SK-N-MC (cell line): Measurements from ENCODE around the gene SLC7A5.

ENCODE experiments used
- EZH2 ChIP-seq: fragments of 200-600 bp; sonication (generic); IDR thresholded peaks from one replicate; pipeline ENCODE4 v1.6.1; 2017; ENCODE audit warnings: antibody characterized with exemption
- FOXP2 ChIP-seq: optimal IDR thresholded peaks from 2 replicates; pipeline ENCODE3; 2011; ENCODE audit warnings: mild to moderate bottlenecking, moderate library complexity; ENCODE audit not compliant: insufficient read depth; ENCODE audit errors: extremely low read length, control extremely low read depth
- POLR2AphosphoS5 ChIP-seq: IDR thresholded peaks from 2 replicates; pipeline ENCODE4 v1.6.1; 2012; ENCODE audit warnings: mild to moderate bottlenecking, low read depth, low read length, borderline replicate concordance

GRCh38 chr16:87878704-87879103, 9.4 kb upstream of the SLC7A5 start:
- TF ChIP-seq POLR2AphosphoS5, result no peak
- no peak for TF ChIP-seq EZH2
- TF ChIP-seq FOXP2, result no peak
